Pons (tissue), 1 donor: ENCODE results near the gene FAAH.
A peak's percentile ranks its signal among the peaks of the same experiment; 100 is the strongest.
"Not testable (repeated sequence)": the region's sequence is repeated elsewhere in the genome, so short reads cannot be mapped to it uniquely, and the experiment has no call there.

Experiments used
- DNase-seq: peaks from one replicate; pipeline ENCODE4 v3.0.0-alpha.2; 2016; ENCODE audit warnings: low spot score

FAAH gene

DNA sequence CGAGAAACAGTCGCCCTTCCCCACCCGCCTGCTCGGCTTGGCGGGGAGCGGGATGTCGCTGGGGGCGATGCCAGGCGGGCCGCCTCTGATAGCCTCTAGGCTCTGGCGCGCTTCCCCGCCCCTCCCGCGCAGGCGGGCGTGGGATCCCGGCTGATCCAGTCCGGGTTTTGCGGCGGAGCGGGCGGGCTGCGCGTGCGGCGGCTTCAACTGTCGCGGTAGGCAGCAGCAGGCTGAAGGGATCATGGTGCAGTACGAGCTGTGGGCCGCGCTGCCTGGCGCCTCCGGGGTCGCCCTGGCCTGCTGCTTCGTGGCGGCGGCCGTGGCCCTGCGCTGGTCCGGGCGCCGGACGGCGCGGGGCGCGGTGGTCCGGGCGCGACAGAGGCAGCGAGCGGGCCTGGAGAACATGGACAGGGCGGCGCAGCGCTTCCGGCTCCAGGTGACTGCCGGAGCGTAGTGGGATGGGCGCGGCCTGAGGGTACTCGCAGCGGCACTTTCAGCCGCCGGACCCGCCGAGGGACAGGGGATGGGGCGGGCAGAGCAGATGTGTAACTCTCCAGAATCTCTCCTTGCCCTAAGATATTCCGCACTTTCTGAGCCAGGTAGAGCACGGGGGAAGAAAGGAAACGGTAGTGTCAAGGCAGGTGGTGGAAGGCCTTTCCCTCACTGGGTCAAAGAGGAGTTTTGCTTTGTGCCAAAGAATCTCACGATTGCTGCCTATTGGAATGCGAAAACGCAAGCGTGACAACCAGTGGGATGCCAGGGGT, at the start of gene FAAH:
TSS of gene FAAH (plus strand) at position 210 of the 764 bp plus-strand sequence. CDS start at position 242, 32 bp downstream.
- DNase-seq = no peak

- DNase-seq = no peak
These were observed 49.6 kb upstream of the FAAH start for GRCh38 chr1:46344481-46344880.

DNA sequence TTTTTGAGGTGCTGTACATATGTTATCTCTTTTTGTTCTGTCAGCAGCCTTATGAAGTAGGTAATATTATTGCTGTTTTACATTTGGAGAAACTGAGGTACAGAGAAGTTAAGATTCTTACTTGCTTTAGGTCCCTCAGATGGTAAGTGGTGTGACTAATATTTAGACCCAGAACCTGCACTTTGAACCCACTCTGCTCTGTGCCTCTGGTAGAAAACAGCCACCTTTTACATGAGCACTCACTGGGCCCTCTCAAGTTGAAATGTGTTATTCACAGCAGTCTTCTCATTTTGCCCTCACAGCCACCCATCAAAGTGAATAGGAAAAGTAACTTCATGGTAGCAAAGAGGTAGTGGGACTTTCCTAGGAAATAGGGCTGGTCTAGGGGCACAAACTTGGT, 48.8 kb upstream of the FAAH start:
- no peak for DNase-seq

GRCh38 chr1:46352363-46352762, 41.8 kb upstream of the FAAH start:
- no peak for DNase-seq

GRCh38 chr1:46355920-46356319, 38.2 kb upstream of the FAAH start:
- DNase-seq = not testable (repeated sequence)

- no peak for DNase-seq
These were observed 32.0 kb upstream of the FAAH start for GRCh38 chr1:46362158-46362557.

- DNase-seq = no peak
These were observed 31.0 kb upstream of the FAAH start for GRCh38 chr1:46363121-46363520.

DNA sequence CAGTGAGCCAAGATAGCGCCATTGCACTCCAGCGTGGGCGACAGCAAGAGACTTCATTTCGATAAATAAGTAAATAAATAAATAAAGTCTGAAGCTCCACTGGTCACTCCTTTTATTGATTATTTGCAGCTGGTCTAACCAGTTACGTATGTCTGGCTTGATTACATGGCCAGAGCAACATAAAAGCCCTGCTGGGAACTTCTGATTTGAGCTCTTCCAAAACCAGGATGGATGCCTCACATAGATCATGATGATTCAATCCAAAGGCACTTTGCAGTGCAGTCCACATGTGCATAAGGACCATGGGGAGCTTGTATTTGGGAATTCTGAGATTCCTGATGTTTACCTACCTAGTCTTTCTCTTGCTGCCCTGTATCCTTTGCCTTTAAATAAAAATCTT, 29.5 kb upstream of the FAAH start:
- no peak for DNase-seq

- DNase-seq = not testable (repeated sequence)
These were observed 28.3 kb upstream of the FAAH start for GRCh38 chr1:46365796-46366195.

GRCh38 chr1:46367072-46367471, 27.0 kb upstream of the FAAH start:
- DNase-seq = no peak

GRCh38 chr1:46367701-46368100, 26.4 kb upstream of the FAAH start:
- DNase-seq = not testable (repeated sequence)

DNA sequence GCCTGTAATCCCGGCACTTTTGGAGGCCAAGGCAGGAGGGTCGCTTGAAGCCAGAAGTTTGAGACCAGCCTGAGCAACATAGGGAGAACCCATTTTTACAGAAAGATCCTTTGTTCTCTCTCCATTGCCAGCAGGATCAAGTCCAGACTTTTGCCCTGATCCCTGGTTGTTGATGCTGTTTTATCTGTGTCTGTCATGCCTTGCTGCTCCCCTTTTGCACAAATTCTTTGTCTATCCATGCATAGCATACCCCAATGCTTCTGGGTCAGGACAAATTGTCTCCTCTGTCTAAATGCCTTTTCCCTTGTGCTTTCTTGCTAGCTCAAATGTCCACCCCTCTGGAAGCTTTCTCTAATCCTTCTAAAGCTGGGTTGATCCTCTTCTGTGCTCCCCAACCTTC, 25.3 kb upstream of the FAAH start:
- DNase-seq = no peak

GRCh38 chr1:46369542-46370213, 24.4 kb upstream of the FAAH start:
- no peak for DNase-seq

GRCh38 chr1:46370214-46370633, 23.9 kb upstream of the FAAH start:
- DNase-seq = no peak

- no peak for DNase-seq
These were observed 21.7 kb upstream of the FAAH start for GRCh38 chr1:46372431-46372830.

DNA sequence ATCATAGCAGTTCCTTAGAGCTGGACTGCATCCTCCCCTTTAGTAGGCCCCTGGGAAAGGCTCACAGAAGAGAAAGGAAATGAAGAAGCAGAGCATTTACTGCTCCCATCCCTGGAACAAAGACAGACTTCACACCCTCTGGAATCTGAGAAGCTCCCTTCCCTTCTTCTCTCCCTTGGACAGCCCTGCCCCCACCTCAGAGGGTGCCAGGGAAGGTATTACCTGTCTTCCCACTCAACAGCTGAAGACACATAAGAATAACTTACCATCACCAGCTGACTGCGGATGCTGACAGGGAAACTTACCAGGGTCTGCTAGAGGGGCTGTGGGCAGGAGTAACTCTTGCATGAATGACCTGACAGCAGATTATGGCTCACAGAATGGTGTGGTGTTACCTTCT, 14.1 kb upstream of the FAAH start:
- no peak for DNase-seq

- no peak for DNase-seq
These were observed 13.6 kb upstream of the FAAH start for GRCh38 chr1:46380508-46380907.

DNA sequence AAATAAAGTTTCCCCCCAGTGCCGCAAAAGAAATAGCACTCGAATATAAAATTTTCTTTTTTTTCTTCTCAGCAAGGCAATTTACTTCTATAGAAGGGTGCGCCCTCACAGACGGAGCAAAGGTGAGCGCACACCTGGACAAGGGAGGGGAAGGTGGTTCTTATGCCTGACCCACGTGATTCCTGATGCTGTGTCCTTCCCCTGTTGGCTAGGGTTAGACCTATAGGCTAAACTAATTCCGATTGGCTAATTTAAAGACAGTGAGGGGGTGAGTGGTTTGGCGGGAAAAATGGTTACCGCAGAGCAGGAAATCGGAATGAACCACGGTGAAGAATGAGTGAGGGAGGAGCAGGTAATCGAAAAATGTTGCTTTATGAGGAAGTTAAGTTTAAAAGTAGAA, 607 bp upstream of the FAAH start:
- no peak for DNase-seq

- peak; percentile 66 for DNase-seq
These were observed 852 bp downstream of the FAAH start for GRCh38 chr1:46394872-46395465.

- no peak for DNase-seq
These were observed 2.6 kb downstream of the FAAH start for GRCh38 chr1:46396441-46397398.

DNA sequence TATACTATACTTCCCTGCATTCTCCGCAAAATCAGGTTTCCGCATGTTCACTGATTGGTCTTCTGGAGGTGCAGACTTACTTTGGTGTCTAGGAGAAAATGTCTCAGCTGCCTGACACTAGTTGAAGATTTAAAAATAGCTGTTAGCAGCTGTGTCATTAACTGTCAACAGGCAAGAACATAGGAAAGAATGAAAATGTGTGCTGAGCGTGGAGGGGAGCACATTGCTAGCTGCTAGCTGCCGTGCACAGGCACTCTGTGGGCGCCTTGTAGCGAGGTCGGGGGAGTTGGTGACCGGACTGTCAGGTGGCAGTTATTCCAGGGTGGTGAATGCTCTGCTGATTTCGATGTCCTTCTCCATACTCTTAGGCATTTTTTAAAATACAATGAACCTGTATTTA, 5.2 kb downstream of the FAAH start:
- DNase-seq = no peak

DNA sequence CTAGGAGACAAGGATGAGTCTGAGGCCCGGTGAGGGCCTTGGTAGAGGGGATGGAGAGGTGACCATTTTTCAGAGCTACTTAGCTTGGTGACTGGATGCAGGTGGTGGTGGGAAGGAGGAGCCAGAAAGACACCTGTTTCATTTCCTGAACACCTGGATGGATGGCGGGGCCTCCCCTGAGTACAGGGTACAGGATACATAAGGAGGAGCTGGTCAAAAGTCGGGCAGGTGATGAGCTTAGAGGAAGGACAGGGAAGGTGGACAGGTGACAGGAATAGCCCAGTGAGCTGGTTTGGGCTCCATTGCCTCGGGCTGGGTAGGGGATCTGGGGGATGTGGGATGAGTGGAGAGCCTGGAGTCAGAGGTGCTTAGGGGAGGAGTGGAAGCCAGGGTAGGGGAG, 6.3 kb downstream of the FAAH start:
- DNase-seq = no peak
